ENCODE data around the gene FARP1.

The FARP1 gene

GRCh38 chr13:98403076-98403475 is 260.2 kb downstream of the FARP1 start:
- no peak overlapping the region for H4K8ac ChIP-seq (ENCODE audit: low read depth, low read length)
- H3K79me2 ChIP-seq (ENCODE audit: control insufficient read depth, insufficient read depth, low read length, poor library complexity) = no peaks in the 10 kb centered on the region
- no peak overlapping the region for H3K4ac ChIP-seq (ENCODE audit: low read depth, low read length)
- no peak overlapping the region for H2BK120ac ChIP-seq (ENCODE audit: insufficient read depth, low read length, poor library complexity)
- no peaks in the 10 kb centered on the region for H3K27me3 ChIP-seq (ENCODE audit: insufficient read depth, low read length)
- H3K9ac ChIP-seq (ENCODE audit: low read length) = no peak overlapping the region
- no peak overlapping the region for H2AFZ ChIP-seq (ENCODE audit: insufficient read depth, low read length, poor library complexity)
- H3K36me3 ChIP-seq (ENCODE audit: control insufficient read depth in 1 of 2, insufficient read depth in 2 of 2, low read length in 2 of 2) = peaks cover 4 to 9% of the 10 kb centered on the region in 2 experiments
- H2BK5ac ChIP-seq (ENCODE audit: low read depth, low read length, poor library complexity) = no peak overlapping the region
- no peaks in the 10 kb centered on the region for H3K4me1 ChIP-seq (ENCODE audit: control insufficient read depth in 1 of 2, insufficient read depth in 2 of 2, low read length in 2 of 2)
- no CpG with 5 or more reads among the region's 2 CpGs for WGBS (ENCODE audit: extremely low coverage, insufficient coverage, insufficient read length)
- no peak overlapping the region for H2AK5ac ChIP-seq (ENCODE audit: low read length)
- no peak overlapping the region for H3K23ac ChIP-seq (ENCODE audit: low read length)
- no peaks in the 10 kb centered on the region for H3K79me1 ChIP-seq (ENCODE audit: low read length)
- no peak overlapping the region for H4K12ac ChIP-seq (ENCODE audit: low read depth, low read length)
- H3K27ac ChIP-seq (ENCODE audit: low read depth, low read length) = no peak overlapping the region
- no peak overlapping the region for H3K18ac ChIP-seq (ENCODE audit: low read length)
- no peak overlapping the region for H4K91ac ChIP-seq (ENCODE audit: low read depth, low read length)
- DNase-seq = no peak
- no peak overlapping the region for H2BK12ac ChIP-seq (ENCODE audit: low read length)
- H3K14ac ChIP-seq (ENCODE audit: low read length) = no peak overlapping the region
- no peak overlapping the region for H3K4me3 ChIP-seq (ENCODE audit: low read depth, low read length)
- H3K9me3 ChIP-seq (ENCODE audit: insufficient read depth, low read depth, low read length) = no peaks in the 10 kb centered on the region
- no peak overlapping the region for H3K4me2 ChIP-seq (ENCODE audit: low read length)

GRCh38 chr13:98405107-98405571 is 262.2 kb downstream of the FARP1 start:
- no peak overlapping the region for H3K27ac ChIP-seq (ENCODE audit: low read depth, low read length)
- no peaks in the 10 kb centered on the region for H3K79me1 ChIP-seq (ENCODE audit: low read length)
- DNase-seq = no peak
- no peak overlapping the region for H3K23ac ChIP-seq (ENCODE audit: low read length)
- H3K4me1 ChIP-seq (ENCODE audit: control insufficient read depth in 1 of 2, insufficient read depth in 2 of 2, low read length in 2 of 2) = no peaks in the 10 kb centered on the region
- no peak overlapping the region for H3K18ac ChIP-seq (ENCODE audit: low read length)
- H3K4me2 ChIP-seq (ENCODE audit: low read length) = no peak overlapping the region
- H2BK120ac ChIP-seq (ENCODE audit: insufficient read depth, low read length, poor library complexity) = no peak overlapping the region
- H4K91ac ChIP-seq (ENCODE audit: low read depth, low read length) = no peak overlapping the region
- H3K9me3 ChIP-seq (ENCODE audit: insufficient read depth, low read depth, low read length) = no peaks in the 10 kb centered on the region
- no peak overlapping the region for H3K4me3 ChIP-seq (ENCODE audit: low read depth, low read length)
- H4K8ac ChIP-seq (ENCODE audit: low read depth, low read length) = no peak overlapping the region
- no peak overlapping the region for H2BK12ac ChIP-seq (ENCODE audit: low read length)
- no peak overlapping the region for H2BK5ac ChIP-seq (ENCODE audit: low read depth, low read length, poor library complexity)
- no peaks in the 10 kb centered on the region for H3K27me3 ChIP-seq (ENCODE audit: insufficient read depth, low read length)
- H3K36me3 ChIP-seq (ENCODE audit: control insufficient read depth in 1 of 2, insufficient read depth in 2 of 2, low read length in 2 of 2) = peaks cover 7 to 16% of the 10 kb centered on the region in 2 experiments
- no peaks in the 10 kb centered on the region for H3K79me2 ChIP-seq (ENCODE audit: control insufficient read depth, insufficient read depth, low read length, poor library complexity)
- H2AFZ ChIP-seq (ENCODE audit: insufficient read depth, low read length, poor library complexity) = no peak overlapping the region
- no peak overlapping the region for H3K9ac ChIP-seq (ENCODE audit: low read length)
- H3K14ac ChIP-seq (ENCODE audit: low read length) = no peak overlapping the region
- no peak overlapping the region for H4K12ac ChIP-seq (ENCODE audit: low read depth, low read length)
- no peak overlapping the region for H3K4ac ChIP-seq (ENCODE audit: low read depth, low read length)
- WGBS (ENCODE audit: extremely low coverage, insufficient coverage, insufficient read length) = no CpG with 5 or more reads among the region's 7 CpGs
- no peak overlapping the region for H2AK5ac ChIP-seq (ENCODE audit: low read length)

GRCh38 chr13:98405690-98406344 is 262.9 kb downstream of the FARP1 start:
- H3K23ac ChIP-seq (ENCODE audit: low read length) = no peak overlapping the region
- H3K18ac ChIP-seq (ENCODE audit: low read length) = no peak overlapping the region
- no peak overlapping the region for H4K91ac ChIP-seq (ENCODE audit: low read depth, low read length)
- no peak overlapping the region for H2BK12ac ChIP-seq (ENCODE audit: low read length)
- H2AK5ac ChIP-seq (ENCODE audit: low read length) = no peak overlapping the region
- H4K8ac ChIP-seq (ENCODE audit: low read depth, low read length) = no peak overlapping the region
- no peaks in the 10 kb centered on the region for H3K27me3 ChIP-seq (ENCODE audit: insufficient read depth, low read length)
- H3K27ac ChIP-seq (ENCODE audit: low read depth, low read length) = no peak overlapping the region
- DNase-seq = no peak
- H3K36me3 ChIP-seq (ENCODE audit: control insufficient read depth in 1 of 2, insufficient read depth in 2 of 2, low read length in 2 of 2) = peaks cover 7 to 16% of the 10 kb centered on the region in 2 experiments
- H3K14ac ChIP-seq (ENCODE audit: low read length) = no peak overlapping the region
- no peaks in the 10 kb centered on the region for H3K4me1 ChIP-seq (ENCODE audit: control insufficient read depth in 1 of 2, insufficient read depth in 2 of 2, low read length in 2 of 2)
- no peaks in the 10 kb centered on the region for H3K79me1 ChIP-seq (ENCODE audit: low read length)
- no peak overlapping the region for H3K4me2 ChIP-seq (ENCODE audit: low read length)
- no peak overlapping the region for H2AFZ ChIP-seq (ENCODE audit: insufficient read depth, low read length, poor library complexity)
- no peaks in the 10 kb centered on the region for H3K9me3 ChIP-seq (ENCODE audit: insufficient read depth, low read depth, low read length)
- no peaks in the 10 kb centered on the region for H3K79me2 ChIP-seq (ENCODE audit: control insufficient read depth, insufficient read depth, low read length, poor library complexity)
- no peak overlapping the region for H4K12ac ChIP-seq (ENCODE audit: low read depth, low read length)
- H3K4me3 ChIP-seq (ENCODE audit: low read depth, low read length) = no peak overlapping the region
- no peak overlapping the region for H2BK5ac ChIP-seq (ENCODE audit: low read depth, low read length, poor library complexity)
- no CpG with 5 or more reads among the region's 8 CpGs for WGBS (ENCODE audit: extremely low coverage, insufficient coverage, insufficient read length)
- no peak overlapping the region for H3K4ac ChIP-seq (ENCODE audit: low read depth, low read length)
- H2BK120ac ChIP-seq (ENCODE audit: insufficient read depth, low read length, poor library complexity) = no peak overlapping the region
- H3K9ac ChIP-seq (ENCODE audit: low read length) = no peak overlapping the region

DNA sequence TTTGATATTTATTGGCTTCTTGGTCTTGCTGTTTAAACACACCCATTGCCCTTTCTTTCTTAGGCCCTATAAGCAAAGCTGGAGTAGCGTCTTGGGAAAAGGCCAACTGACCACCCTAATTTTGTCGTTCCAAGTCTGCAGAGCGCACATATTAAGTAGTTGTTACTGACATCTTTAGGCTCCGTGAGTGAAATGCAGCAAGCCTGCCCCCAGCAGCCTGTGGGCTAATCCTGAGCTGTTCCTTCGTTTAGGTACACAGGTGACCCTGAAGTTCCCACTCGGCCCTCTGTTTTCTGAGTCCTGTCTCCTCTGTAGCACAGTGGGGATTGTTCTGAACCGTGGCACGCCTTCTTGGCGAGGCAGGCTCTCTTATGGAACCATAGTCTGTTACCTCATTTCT is 263.5 kb downstream of the FARP1 start:
- no peak overlapping the region for H3K9ac ChIP-seq (ENCODE audit: low read length)

More for the DNA sequence above, 263.5 kb downstream of the FARP1 start:
- Histone ChIP-seq H3K4ac (ENCODE audit: low read depth, low read length) (no peak overlapping the region), H3K79me1 (ENCODE audit: low read length) (no peaks in the 10 kb centered on the region), H3K79me2 (ENCODE audit: control insufficient read depth, insufficient read depth, low read length, poor library complexity) (no peaks in the 10 kb centered on the region), H2AK5ac (ENCODE audit: low read length) (no peak overlapping the region), H4K12ac (ENCODE audit: low read depth, low read length) (no peak overlapping the region), H3K23ac (ENCODE audit: low read length) (no peak overlapping the region), H3K14ac (ENCODE audit: low read length) (no peak overlapping the region), H3K9me3 (ENCODE audit: insufficient read depth, low read depth, low read length) (no peaks in the 10 kb centered on the region), H4K91ac (ENCODE audit: low read depth, low read length) (no peak overlapping the region), H3K4me2 (ENCODE audit: low read length) (no peak overlapping the region), H4K8ac (ENCODE audit: low read depth, low read length) (no peak overlapping the region), H3K4me3 (ENCODE audit: low read depth, low read length) (no peak overlapping the region), H3K18ac (ENCODE audit: low read length) (no peak overlapping the region), H2AFZ (ENCODE audit: insufficient read depth, low read length, poor library complexity) (no peak overlapping the region), H3K4me1 (ENCODE audit: control insufficient read depth in 1 of 2, insufficient read depth in 2 of 2, low read length in 2 of 2) (no peaks in the 10 kb centered on the region), H2BK120ac (ENCODE audit: insufficient read depth, low read length, poor library complexity) (no peak overlapping the region), H2BK5ac (ENCODE audit: low read depth, low read length, poor library complexity) (no peak overlapping the region), H3K27me3 (ENCODE audit: insufficient read depth, low read length) (no peaks in the 10 kb centered on the region), H3K27ac (ENCODE audit: low read depth, low read length) (no peak overlapping the region), H2BK12ac (ENCODE audit: low read length) (no peak overlapping the region), H3K36me3 (ENCODE audit: control insufficient read depth in 1 of 2, insufficient read depth in 2 of 2, low read length in 2 of 2) (peaks cover 7 to 18% of the 10 kb centered on the region in 2 experiments)
- WGBS (ENCODE audit: extremely low coverage, insufficient coverage, insufficient read length) = no CpG with 5 or more reads among the region's 9 CpGs
- DNase-seq = no peak

All from trophoblast cell (in vitro differentiated cells and primary cell).